ENCODE data around the gene KIFC3.
A peak's percentile ranks its signal among the peaks of the same experiment; 100 is the strongest.

Gene KIFC3

GRCh38 chr16:57769541-57770145, 32.6 kb downstream of the KIFC3 start:
- DNase-seq: no peak

GRCh38 chr16:57766714-57767348, 35.5 kb downstream of the KIFC3 start:
- no peak for DNase-seq

GRCh38 chr16:57765160-57765728, 37.0 kb downstream of the KIFC3 start:
- no peak for DNase-seq

GRCh38 chr16:57764341-57765159, 37.7 kb downstream of the KIFC3 start:
- peak in 6 of 51 donors; percentile 4 to 60 (median 26) for DNase-seq

GRCh38 chr16:57764006-57764340, 38.3 kb downstream of the KIFC3 start:
- DNase-seq: no peak

GRCh38 chr16:57763285-57764005, 38.8 kb downstream of the KIFC3 start:
- no peak for DNase-seq

GRCh38 chr16:57762365-57763040, 39.8 kb downstream of the KIFC3 start:
- no peak for DNase-seq

GRCh38 chr16:57761957-57762356, 40.3 kb downstream of the KIFC3 start:
- no peak for DNase-seq

- no peak for DNase-seq
These were observed 41.0 kb downstream of the KIFC3 start for GRCh38 chr16:57761301-57761700.

GRCh38 chr16:57760357-57761160, 41.7 kb downstream of the KIFC3 start:
- no peak for DNase-seq

- no peak for DNase-seq
These were observed 42.5 kb downstream of the KIFC3 start for GRCh38 chr16:57759541-57760356.

GRCh38 chr16:57759131-57759530, 43.2 kb downstream of the KIFC3 start:
- no peak for DNase-seq

- peak in 1 of 51 donors; percentile 23 for DNase-seq
These were observed 43.8 kb downstream of the KIFC3 start for GRCh38 chr16:57758331-57759117.

- DNase-seq: no peak
These were observed 44.4 kb downstream of the KIFC3 start for GRCh38 chr16:57757883-57758282.

GRCh38 chr16:57757326-57757786, 44.9 kb downstream of the KIFC3 start:
- DNase-seq: peak; percentile 35 to 91 (median 72)

- no peak for DNase-seq
These were observed 45.6 kb downstream of the KIFC3 start for GRCh38 chr16:57756424-57757325.

GRCh38 chr16:57755726-57756423, 46.4 kb downstream of the KIFC3 start:
- DNase-seq: no peak

Measured in hypothalamus (tissue), 51 donors.